HEK293 (cell line): ENCODE results near the gene LDLRAD3.

Source experiments
- CTCF ChIA-PET: fragments of 350-600 bp; formaldehyde crosslinking; extraction: SDS; loops from one replicate; lab custom pipeline; 2021; ENCODE audit warnings: antibody characterized with exemption; lab: Yijun Ruan, JAX
- POLR2A ChIA-PET: fragments of 300-600 bp; formaldehyde crosslinking; extraction: SDS; loops from one replicate; lab custom pipeline; 2020; ENCODE audit warnings: antibody characterized with exemption, inconsistent platforms; lab: Yijun Ruan, JAX
- H3K27ac ChIP-seq: fragments of 200-500 bp; sonication (Bioruptor generic); 2 replicates; pipeline ENCODE4 v1.5.1; 2014; ENCODE audit warnings: low read depth, low read length, control low read depth, inconsistent platforms; ENCODE audit errors: extremely low read depth
- H3K36me3 ChIP-seq, 2 experiments: fragments of 200-500 bp in 1 of 2; sonication (Bioruptor generic) in 1 of 2; 1 replicate in 1 of 2; 2 replicates in 1 of 2; pipeline ENCODE4 v1.5.1; 2014 to 2017; ENCODE audit warnings: inconsistent platforms in 2 of 2, low read length in 2 of 2; ENCODE audit not compliant: control insufficient read depth in 2 of 2, insufficient read depth in 1 of 2
- H3K4me1 ChIP-seq: fragments of 200-500 bp; sonication (Bioruptor generic); 2 replicates; pipeline ENCODE4 v1.5.1; 2014; ENCODE audit warnings: mild to moderate bottlenecking, low read length, inconsistent platforms; ENCODE audit not compliant: control insufficient read depth, insufficient read depth
- H3K4me3 ChIP-seq: 2 replicates; pipeline ENCODE4 v1.5.1; 2011; ENCODE audit warnings: low read depth, mild to moderate bottlenecking, control low read depth, low read length, moderate library complexity
- H3K9me3 ChIP-seq: fragments of 200-500 bp; sonication (Bioruptor generic); 2 replicates; pipeline ENCODE4 v1.5.1; 2014; ENCODE audit warnings: low read depth, low read length, inconsistent platforms; ENCODE audit not compliant: control insufficient read depth, insufficient read depth
- BCL11A ChIP-seq: fragments of 450-650 bp; formaldehyde crosslinking; IDR thresholded peaks from 2 replicates; pipeline ENCODE4 v1.5.1; 2016; ENCODE audit warnings: low read depth, missing biosample characterization, missing genetic modification characterization
- EGR2 ChIP-seq: fragments of 450-650 bp; formaldehyde crosslinking; IDR thresholded peaks from 2 replicates; pipeline ENCODE4 v1.5.1; 2016; ENCODE audit warnings: low read depth, missing biosample characterization, missing genetic modification characterization
- TRIM28 ChIP-seq: IDR thresholded peaks from 2 replicates; pipeline ENCODE4 v1.6.1; 2011; ENCODE audit warnings: low read length, control low read depth, borderline replicate concordance
- ZNF501 ChIP-seq: fragments of 450-650 bp; formaldehyde crosslinking; IDR thresholded peaks from 2 replicates; pipeline ENCODE4 v1.5.1; 2016; ENCODE audit warnings: missing biosample characterization, missing genetic modification characterization
- ZNF585B ChIP-seq: fragments of 450-650 bp; formaldehyde crosslinking; IDR thresholded peaks from 2 replicates; pipeline ENCODE4 v1.5.1; 2016; ENCODE audit warnings: missing biosample characterization, missing genetic modification characterization
- ZNF621 ChIP-seq: fragments of 450-650 bp; formaldehyde crosslinking; IDR thresholded peaks from 2 replicates; pipeline ENCODE4 v1.5.1; 2017; ENCODE audit warnings: missing biosample characterization, missing genetic modification characterization
- ZNF658 ChIP-seq: fragments of 450-650 bp; formaldehyde crosslinking; IDR thresholded peaks from 2 replicates; pipeline ENCODE4; 2016; ENCODE audit warnings: missing biosample characterization, missing genetic modification characterization
- ZNF660 ChIP-seq: fragments of 450-650 bp; IDR thresholded peaks from 2 replicates; pipeline ENCODE4 v1.5.1; 2018; ENCODE audit warnings: missing biosample characterization, mild to moderate bottlenecking, missing genetic modification characterization
- ZNF747 ChIP-seq: fragments of 450-650 bp; formaldehyde crosslinking; IDR thresholded peaks from 2 replicates; pipeline ENCODE4 v1.5.1; 2016; ENCODE audit warnings: missing biosample characterization, missing genetic modification characterization
- ZNF76 ChIP-seq: fragments of 450-650 bp; formaldehyde crosslinking; IDR thresholded peaks from 2 replicates; pipeline ENCODE4; 2016; ENCODE audit warnings: low read depth, missing biosample characterization, missing genetic modification characterization, borderline replicate concordance
- ZNF785 ChIP-seq: fragments of 450-650 bp; formaldehyde crosslinking; IDR thresholded peaks from 2 replicates; pipeline ENCODE4 v1.5.1; 2016; ENCODE audit warnings: missing biosample characterization, missing genetic modification characterization
- TF ChIP-seq, protein P1 (sequence below): fragments of 450-650 bp; formaldehyde crosslinking; IDR thresholded peaks from 2 replicates; pipeline ENCODE4 v1.5.1; 2016; ENCODE audit warnings: missing biosample characterization, missing genetic modification characterization
- TF ChIP-seq, protein P2 (sequence below): fragments of 450-650 bp; formaldehyde crosslinking; IDR thresholded peaks from 2 replicates; pipeline ENCODE4 v1.5.1; 2016; ENCODE audit warnings: missing biosample characterization, missing genetic modification characterization, borderline replicate concordance
- TF ChIP-seq, protein P3 (sequence below): fragments of 450-650 bp; formaldehyde crosslinking; IDR thresholded peaks from 2 replicates; pipeline ENCODE4 v1.5.1; 2016; ENCODE audit warnings: missing biosample characterization, missing genetic modification characterization
- TF ChIP-seq, protein P4 (sequence below): fragments of 450-650 bp; formaldehyde crosslinking; IDR thresholded peaks from 2 replicates; pipeline ENCODE4 v1.5.1; 2016; ENCODE audit warnings: missing biosample characterization, missing genetic modification characterization
- TF ChIP-seq, protein P5 (sequence below): fragments of 450-650 bp; formaldehyde crosslinking; IDR thresholded peaks from 2 replicates; pipeline ENCODE4 v1.5.1; 2016; ENCODE audit warnings: missing biosample characterization, missing genetic modification characterization
- TF ChIP-seq, protein P6 (sequence below): fragments of 450-650 bp; formaldehyde crosslinking; IDR thresholded peaks from 2 replicates; pipeline ENCODE4 v1.5.1; 2017; ENCODE audit warnings: missing biosample characterization, missing genetic modification characterization

Gene LDLRAD3

DNA sequence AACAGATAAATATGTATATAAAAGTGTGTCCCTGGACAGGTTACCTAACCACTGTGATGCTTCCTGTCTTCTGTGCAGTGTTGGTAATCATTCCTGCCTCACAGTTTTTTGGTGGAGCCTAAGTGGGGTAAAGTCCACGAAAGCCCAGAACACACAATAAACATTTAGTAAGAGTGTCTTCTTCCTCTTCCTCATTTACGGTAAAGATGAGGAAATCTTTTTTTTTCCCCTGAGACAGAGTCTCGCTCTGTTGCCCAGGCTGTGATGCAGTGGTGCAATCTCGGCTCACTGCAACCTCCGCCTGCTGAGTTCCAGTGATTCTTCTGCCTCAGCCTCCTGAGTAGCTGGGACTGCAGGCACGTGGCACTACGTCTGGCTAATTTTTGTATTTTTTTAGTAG lies 117.1 kb downstream of the LDLRAD3 start (continued):
- TF ChIP-seq, protein P1, sequence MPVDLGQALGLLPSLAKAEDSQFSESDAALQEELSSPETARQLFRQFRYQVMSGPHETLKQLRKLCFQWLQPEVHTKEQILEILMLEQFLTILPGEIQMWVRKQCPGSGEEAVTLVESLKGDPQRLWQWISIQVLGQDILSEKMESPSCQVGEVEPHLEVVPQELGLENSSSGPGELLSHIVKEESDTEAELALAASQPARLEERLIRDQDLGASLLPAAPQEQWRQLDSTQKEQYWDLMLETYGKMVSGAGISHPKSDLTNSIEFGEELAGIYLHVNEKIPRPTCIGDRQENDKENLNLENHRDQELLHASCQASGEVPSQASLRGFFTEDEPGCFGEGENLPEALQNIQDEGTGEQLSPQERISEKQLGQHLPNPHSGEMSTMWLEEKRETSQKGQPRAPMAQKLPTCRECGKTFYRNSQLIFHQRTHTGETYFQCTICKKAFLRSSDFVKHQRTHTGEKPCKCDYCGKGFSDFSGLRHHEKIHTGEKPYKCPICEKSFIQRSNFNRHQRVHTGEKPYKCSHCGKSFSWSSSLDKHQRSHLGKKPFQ = no peak
- TF ChIP-seq BCL11A (no peak), EGR2 (tag by site-specific recombination) (no peak), ZNF76 (no peak), ZNF621 (tag by site-specific recombination) (no peak), ZNF660 (tag by site-specific recombination) (no peak)
- TF ChIP-seq, protein P2, sequence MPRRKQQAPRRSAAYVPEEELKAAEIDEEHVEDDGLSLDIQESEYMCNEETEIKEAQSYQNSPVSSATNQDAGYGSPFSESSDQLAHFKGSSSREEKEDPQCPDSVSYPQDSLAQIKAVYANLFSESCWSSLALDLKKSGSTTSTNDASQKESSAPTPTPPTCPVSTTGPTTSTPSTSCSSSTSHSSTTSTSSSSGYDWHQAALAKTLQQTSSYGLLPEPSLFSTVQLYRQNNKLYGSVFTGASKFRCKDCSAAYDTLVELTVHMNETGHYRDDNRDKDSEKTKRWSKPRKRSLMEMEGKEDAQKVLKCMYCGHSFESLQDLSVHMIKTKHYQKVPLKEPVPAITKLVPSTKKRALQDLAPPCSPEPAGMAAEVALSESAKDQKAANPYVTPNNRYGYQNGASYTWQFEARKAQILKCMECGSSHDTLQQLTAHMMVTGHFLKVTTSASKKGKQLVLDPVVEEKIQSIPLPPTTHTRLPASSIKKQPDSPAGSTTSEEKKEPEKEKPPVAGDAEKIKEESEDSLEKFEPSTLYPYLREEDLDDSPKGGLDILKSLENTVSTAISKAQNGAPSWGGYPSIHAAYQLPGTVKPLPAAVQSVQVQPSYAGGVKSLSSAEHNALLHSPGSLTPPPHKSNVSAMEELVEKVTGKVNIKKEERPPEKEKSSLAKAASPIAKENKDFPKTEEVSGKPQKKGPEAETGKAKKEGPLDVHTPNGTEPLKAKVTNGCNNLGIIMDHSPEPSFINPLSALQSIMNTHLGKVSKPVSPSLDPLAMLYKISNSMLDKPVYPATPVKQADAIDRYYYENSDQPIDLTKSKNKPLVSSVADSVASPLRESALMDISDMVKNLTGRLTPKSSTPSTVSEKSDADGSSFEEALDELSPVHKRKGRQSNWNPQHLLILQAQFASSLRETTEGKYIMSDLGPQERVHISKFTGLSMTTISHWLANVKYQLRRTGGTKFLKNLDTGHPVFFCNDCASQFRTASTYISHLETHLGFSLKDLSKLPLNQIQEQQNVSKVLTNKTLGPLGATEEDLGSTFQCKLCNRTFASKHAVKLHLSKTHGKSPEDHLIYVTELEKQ (tag by site-specific recombination) = no peak

DNA sequence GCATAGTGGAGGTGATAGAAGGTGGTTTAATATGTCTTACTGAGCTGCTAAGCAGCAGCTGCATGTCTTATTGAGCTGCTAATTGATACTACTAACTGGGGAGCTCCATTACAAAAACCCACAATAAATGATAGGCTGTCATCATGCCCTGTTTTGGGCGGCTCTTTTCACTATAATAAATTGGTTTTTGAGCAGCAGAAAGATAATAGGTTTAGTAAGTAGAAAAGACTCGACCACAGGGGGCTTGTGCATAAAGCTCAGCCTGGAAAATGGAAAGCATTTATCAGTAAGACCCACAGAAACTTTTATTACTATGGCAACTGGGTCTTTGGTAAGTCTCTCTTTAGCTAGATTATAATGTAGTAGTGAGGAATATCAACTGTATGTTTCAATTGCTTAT lies 117.6 kb downstream of the LDLRAD3 start:
- Histone ChIP-seq H3K36me3 (no peaks in the 10 kb centered on the region), H3K4me1 (no peaks in the 10 kb centered on the region), H3K9me3 (no peaks in the 10 kb centered on the region), H3K4me3 (no peak overlapping the region), H3K27ac (no peak overlapping the region)
- ChIA-PET POLR2A (no interaction called here), CTCF (interaction anchor here (0.6 to 2.3 kb wide), 5 partner anchors 26 to 1388 kb away, joined by 3 to 10 read pairs (median 3); no protein-coding TSS in a partner anchor)
- TF ChIP-seq, protein P3, sequence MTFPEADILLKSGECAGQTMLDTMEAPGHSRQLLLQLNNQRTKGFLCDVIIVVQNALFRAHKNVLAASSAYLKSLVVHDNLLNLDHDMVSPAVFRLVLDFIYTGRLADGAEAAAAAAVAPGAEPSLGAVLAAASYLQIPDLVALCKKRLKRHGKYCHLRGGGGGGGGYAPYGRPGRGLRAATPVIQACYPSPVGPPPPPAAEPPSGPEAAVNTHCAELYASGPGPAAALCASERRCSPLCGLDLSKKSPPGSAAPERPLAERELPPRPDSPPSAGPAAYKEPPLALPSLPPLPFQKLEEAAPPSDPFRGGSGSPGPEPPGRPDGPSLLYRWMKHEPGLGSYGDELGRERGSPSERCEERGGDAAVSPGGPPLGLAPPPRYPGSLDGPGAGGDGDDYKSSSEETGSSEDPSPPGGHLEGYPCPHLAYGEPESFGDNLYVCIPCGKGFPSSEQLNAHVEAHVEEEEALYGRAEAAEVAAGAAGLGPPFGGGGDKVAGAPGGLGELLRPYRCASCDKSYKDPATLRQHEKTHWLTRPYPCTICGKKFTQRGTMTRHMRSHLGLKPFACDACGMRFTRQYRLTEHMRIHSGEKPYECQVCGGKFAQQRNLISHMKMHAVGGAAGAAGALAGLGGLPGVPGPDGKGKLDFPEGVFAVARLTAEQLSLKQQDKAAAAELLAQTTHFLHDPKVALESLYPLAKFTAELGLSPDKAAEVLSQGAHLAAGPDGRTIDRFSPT (tag by site-specific recombination) = no peak
- TF ChIP-seq ZNF501 (no peak), TRIM28 (no peak), ZNF785 (tag by site-specific recombination) (no peak), ZNF585B (tag by site-specific recombination) (no peak), ZNF658 (tag by site-specific recombination) (no peak), ZNF747 (tag by site-specific recombination) (no peak)
- TF ChIP-seq, protein P4, sequence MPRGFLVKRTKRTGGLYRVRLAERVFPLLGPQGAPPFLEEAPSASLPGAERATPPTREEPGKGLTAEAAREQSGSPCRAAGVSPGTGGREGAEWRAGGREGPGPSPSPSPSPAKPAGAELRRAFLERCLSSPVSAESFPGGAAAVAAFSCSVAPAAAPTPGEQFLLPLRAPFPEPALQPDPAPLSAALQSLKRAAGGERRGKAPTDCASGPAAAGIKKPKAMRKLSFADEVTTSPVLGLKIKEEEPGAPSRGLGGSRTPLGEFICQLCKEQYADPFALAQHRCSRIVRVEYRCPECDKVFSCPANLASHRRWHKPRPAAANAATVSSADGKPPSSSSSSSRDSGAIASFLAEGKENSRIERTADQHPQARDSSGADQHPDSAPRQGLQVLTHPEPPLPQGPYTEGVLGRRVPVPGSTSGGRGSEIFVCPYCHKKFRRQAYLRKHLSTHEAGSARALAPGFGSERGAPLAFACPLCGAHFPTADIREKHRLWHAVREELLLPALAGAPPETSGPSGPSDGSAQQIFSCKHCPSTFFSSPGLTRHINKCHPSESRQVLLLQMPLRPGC (tag by site-specific recombination) = no peak
- TF ChIP-seq, protein P5, sequence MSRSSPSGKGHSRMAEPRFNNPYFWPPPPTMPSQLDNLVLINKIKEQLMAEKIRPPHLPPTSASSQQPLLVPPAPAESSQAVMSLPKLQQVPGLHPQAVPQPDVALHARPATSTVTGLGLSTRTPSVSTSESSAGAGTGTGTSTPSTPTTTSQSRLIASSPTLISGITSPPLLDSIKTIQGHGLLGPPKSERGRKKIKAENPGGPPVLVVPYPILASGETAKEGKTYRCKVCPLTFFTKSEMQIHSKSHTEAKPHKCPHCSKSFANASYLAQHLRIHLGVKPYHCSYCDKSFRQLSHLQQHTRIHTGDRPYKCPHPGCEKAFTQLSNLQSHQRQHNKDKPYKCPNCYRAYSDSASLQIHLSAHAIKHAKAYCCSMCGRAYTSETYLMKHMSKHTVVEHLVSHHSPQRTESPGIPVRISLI (tag by site-specific recombination) = no peak
- TF ChIP-seq, protein P6, sequence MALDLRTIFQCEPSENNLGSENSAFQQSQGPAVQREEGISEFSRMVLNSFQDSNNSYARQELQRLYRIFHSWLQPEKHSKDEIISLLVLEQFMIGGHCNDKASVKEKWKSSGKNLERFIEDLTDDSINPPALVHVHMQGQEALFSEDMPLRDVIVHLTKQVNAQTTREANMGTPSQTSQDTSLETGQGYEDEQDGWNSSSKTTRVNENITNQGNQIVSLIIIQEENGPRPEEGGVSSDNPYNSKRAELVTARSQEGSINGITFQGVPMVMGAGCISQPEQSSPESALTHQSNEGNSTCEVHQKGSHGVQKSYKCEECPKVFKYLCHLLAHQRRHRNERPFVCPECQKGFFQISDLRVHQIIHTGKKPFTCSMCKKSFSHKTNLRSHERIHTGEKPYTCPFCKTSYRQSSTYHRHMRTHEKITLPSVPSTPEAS (tag by site-specific recombination) = no peak
